HCT116 (cell line): Measurements from ENCODE around the gene ANP32B. TPM values are rescaled to one million over a fixed set of nuclear protein-coding genes. Genes with fewer than 3 reads are reported as not detected.

Source experiments
- ATAC-seq: fragments of 200-7000 bp; cut with Tn5 transposase; 2 replicates; pipeline ENCODE4 v1.9.1; 2020; ENCODE audit warnings: mild to moderate bottlenecking, moderate library complexity
- BruUV-seq: library from RNA; stranded (reverse); fragments of 400-500 nt; replicated peaks from 2 replicates; lab custom pipeline; 2021; lab: Mats Ljungman, UMichigan
- CTCF ChIA-PET: fragments of 300-600 bp; sonication (Branson Sonifier 250); formaldehyde crosslinking; loops from one replicate; lab custom pipeline; 2021; ENCODE audit warnings: antibody characterized with exemption; lab: Charles Lee
- POLR2A ChIA-PET: fragments of 300-600, 350-600 bp; sonication (Branson Sonifier 250); formaldehyde crosslinking; loops from one replicate; lab custom pipeline; 2021; ENCODE audit warnings: antibody characterized with exemption; lab: Charles Lee
- RAD21 ChIA-PET, 2 experiments: fragments of 300-600 bp; sonication (Branson Sonifier 250); formaldehyde crosslinking; loops; one replicate each; lab custom pipeline; 2023; ENCODE audit warnings: low total read pairs in 2 of 2; ENCODE audit not compliant: uncharacterized antibody in 2 of 2, unreplicated experiment in 2 of 2, low non-redundant PET in 1 of 2; lab: Charles Lee
- DNase-seq: peaks from one replicate; pipeline ENCODE4 v3.0.0-alpha.2; 2010; ENCODE audit warnings: low read depth, low spot score
- H2AFZ ChIP-seq: fragments of 200-600 bp; shearing (Covaris generic), sonication (generic); 2 replicates; pipeline ENCODE4 v1.6.1; 2017; ENCODE audit warnings: low read depth, mixed run types, mixed read lengths, antibody characterized with exemption, low read length; ENCODE audit not compliant: poor library complexity, severe bottlenecking
- H3K27ac ChIP-seq: 2 replicates; pipeline ENCODE4 v1.5.1; 2012; ENCODE audit warnings: low read depth, low read length
- H3K27me3 ChIP-seq: fragments of 200-600 bp; sonication (generic); 2 replicates; pipeline ENCODE4 v1.6.1; 2016; ENCODE audit warnings: mixed run types, low read length, mixed read lengths; ENCODE audit not compliant: insufficient read depth
- H3K36me3 ChIP-seq, 2 experiments: fragments of 200-500 bp in 1 of 2; fragments of 200-600 bp in 1 of 2; sonication (Bioruptor generic) in 1 of 2; sonication (generic) in 1 of 2; 2 replicates each; pipeline versions ENCODE4 v1.5.1 to v1.6.1; 2014 to 2016; ENCODE audit warnings: low read length in 2 of 2, inconsistent platforms in 1 of 2, mixed read lengths in 1 of 2, mixed run types in 1 of 2; ENCODE audit not compliant: insufficient read depth in 2 of 2, control insufficient read depth in 1 of 2
- H3K4me1 ChIP-seq, 2 experiments: fragments of 200-600 bp in 1 of 2; sonication (generic) in 1 of 2; 2 replicates each; pipeline versions ENCODE4 v1.5.1 to v1.6.1; 2012 to 2017; ENCODE audit warnings: low read length in 2 of 2, inconsistent platforms in 1 of 2, mild to moderate bottlenecking in 1 of 2, mixed read lengths in 1 of 2, mixed run types in 1 of 2, moderate library complexity in 1 of 2; ENCODE audit not compliant: insufficient read depth in 2 of 2, control insufficient read depth in 1 of 2
- H3K4me2 ChIP-seq: fragments of 200-600 bp; sonication (generic); 2 replicates; pipeline ENCODE4 v1.6.1; 2017; ENCODE audit warnings: mixed run types, low read length, mixed read lengths
- H3K4me3 ChIP-seq, 2 experiments: fragments of 200-600 bp in 1 of 2; sonication (generic) in 1 of 2; replicated peaks in 1 of 2; 2 replicates each; pipeline ENCODE4 v1.5.1; 2011 to 2016; ENCODE audit warnings: low read length in 2 of 2, control low read depth in 1 of 2, low read depth in 1 of 2, mild to moderate bottlenecking in 1 of 2, mixed read lengths in 1 of 2, mixed run types in 1 of 2
- H3K79me2 ChIP-seq: fragments of 200-600 bp; sonication (generic); 2 replicates; pipeline ENCODE4 v1.6.1; 2017; ENCODE audit warnings: mild to moderate bottlenecking, mixed run types, low read length, moderate library complexity, mixed read lengths; ENCODE audit not compliant: insufficient read depth
- H3K9ac ChIP-seq: fragments of 200-600 bp; sonication (generic); 2 replicates; pipeline ENCODE4 v1.6.1; 2016; ENCODE audit warnings: low read length, mixed read lengths
- H3K9me2 ChIP-seq: fragments of 200-600 bp; sonication (generic), shearing (Covaris generic); 2 replicates; pipeline ENCODE4 v1.6.1; 2017; ENCODE audit warnings: mixed run types, mild to moderate bottlenecking, moderate library complexity; ENCODE audit not compliant: insufficient read depth
- H3K9me3 ChIP-seq, 2 experiments: fragments of 200-500 bp in 1 of 2; fragments of 200-600 bp in 1 of 2; sonication (Bioruptor generic) in 1 of 2; sonication (generic) in 1 of 2; 2 replicates each; pipeline ENCODE4 v1.6.1; 2014 to 2017; ENCODE audit warnings: low read length in 2 of 2, mixed read lengths in 2 of 2, inconsistent platforms in 1 of 2, low read depth in 1 of 2, mild to moderate bottlenecking in 1 of 2, mixed run types in 1 of 2, moderate library complexity in 1 of 2; ENCODE audit not compliant: control insufficient read depth in 1 of 2, insufficient read depth in 1 of 2
- H4K20me1 ChIP-seq: fragments of 200-600 bp; sonication (generic), shearing (Covaris generic); 2 replicates; pipeline ENCODE4 v1.6.1; 2017; ENCODE audit warnings: mixed run types, mild to moderate bottlenecking, moderate library complexity; ENCODE audit not compliant: insufficient read depth
- CBX3 ChIP-seq: IDR thresholded peaks from 2 replicates; pipeline ENCODE4 v1.6.1; 2012; ENCODE audit warnings: low read depth
- CEBPB ChIP-seq: IDR thresholded peaks from 2 replicates; pipeline ENCODE4 v1.6.1; 2012; ENCODE audit warnings: low read depth
- EGR1 ChIP-seq: IDR thresholded peaks from 2 replicates; pipeline ENCODE4 v1.6.1; 2012; ENCODE audit warnings: low read depth
- POLR2AphosphoS5 ChIP-seq: IDR thresholded peaks from 2 replicates; pipeline ENCODE4 v1.6.1; 2011; ENCODE audit warnings: mild to moderate bottlenecking, low read depth, low read length, moderate library complexity
- RAD21 ChIP-seq: IDR thresholded peaks from 2 replicates; pipeline ENCODE4 v1.6.1; 2012; ENCODE audit warnings: low read depth, mild to moderate bottlenecking
- SP1 ChIP-seq: IDR thresholded peaks from 2 replicates; pipeline ENCODE4 v1.6.1; 2012; ENCODE audit warnings: low read depth
- TCF7L2 ChIP-seq: IDR thresholded peaks from 2 replicates; pipeline ENCODE4 v1.7.0; 2011; ENCODE audit warnings: borderline replicate concordance, inconsistent platforms; ENCODE audit not compliant: insufficient read depth, insufficient read length; ENCODE audit errors: extremely low read depth
- YY1 ChIP-seq: IDR thresholded peaks from 2 replicates; pipeline ENCODE4 v1.6.1; 2011; ENCODE audit warnings: low read length, low read depth, moderate library complexity, mild to moderate bottlenecking; ENCODE audit not compliant: insufficient replicate concordance; ENCODE audit errors: extremely low read depth
- ZNF274 ChIP-seq: fragments of 200-500 bp; sonication (Bioruptor generic); IDR thresholded peaks from 2 replicates; pipeline ENCODE4 v1.6.1; 2014; ENCODE audit warnings: mild to moderate bottlenecking, low read depth, low read length, inconsistent platforms
- intact Hi-C: fragments of 100-400 bp; cut with micrococcal nuclease; formaldehyde crosslinking; loops from 2 replicates; pipeline ENCODE4 v1.10.0; 2022
- total RNA-seq: library from RNA; stranded (reverse); gene quantifications from one replicate; pipeline ENCODE4 v1.2.1, GENCODE V29; 2021; ENCODE audit not compliant: unreplicated experiment

Gene ANP32B
- total RNA-seq, 1 experiment from 2014 or later = 206 TPM

- no TSS peak for BruUV-seq
- H3K36me3 ChIP-seq = no peaks in the 10 kb centered on the region
- POLR2A ChIA-PET = no interaction called here
- H3K9me2 ChIP-seq = no peaks in the 10 kb centered on the region
- CTCF ChIA-PET = no interaction called here
- no peak overlapping the region for H3K4me2 ChIP-seq
- intact Hi-C loops = no loop called here
- H3K9ac ChIP-seq = no peak overlapping the region
- H3K4me1 ChIP-seq = peaks cover 2 to 22% of the 10 kb centered on the region in 2 experiments; a peak in 3 of 4 replicates
- no peaks in the 10 kb centered on the region for H4K20me1 ChIP-seq
- ATAC-seq = no peak
- RAD21 ChIA-PET = no interaction called here
- H3K27me3 ChIP-seq = no peaks in the 10 kb centered on the region
- no peak overlapping the region for H3K4me3 ChIP-seq
- H2AFZ ChIP-seq = no peak overlapping the region
- peaks cover 18% of the 10 kb centered on the region for H3K79me2 ChIP-seq
- no peak for TF ChIP-seq ZNF274
- no peak for TF ChIP-seq RAD21
- TF ChIP-seq CBX3 = no peak
- TF ChIP-seq EGR1 = no peak
- TF ChIP-seq TCF7L2 = no peak
- no peak for TF ChIP-seq POLR2AphosphoS5
- no peak for TF ChIP-seq YY1
- peak; percentile 15; the same call in 1 of the 2 replicates for TF ChIP-seq CEBPB
- H3K27ac ChIP-seq = no peak overlapping the region
- no peak for DNase-seq
- H3K9me3 ChIP-seq = no peaks in the 10 kb centered on the region
Observed at GRCh38 chr9:97980479-97980803, 2.7 kb upstream of the ANP32B start.

DNA sequence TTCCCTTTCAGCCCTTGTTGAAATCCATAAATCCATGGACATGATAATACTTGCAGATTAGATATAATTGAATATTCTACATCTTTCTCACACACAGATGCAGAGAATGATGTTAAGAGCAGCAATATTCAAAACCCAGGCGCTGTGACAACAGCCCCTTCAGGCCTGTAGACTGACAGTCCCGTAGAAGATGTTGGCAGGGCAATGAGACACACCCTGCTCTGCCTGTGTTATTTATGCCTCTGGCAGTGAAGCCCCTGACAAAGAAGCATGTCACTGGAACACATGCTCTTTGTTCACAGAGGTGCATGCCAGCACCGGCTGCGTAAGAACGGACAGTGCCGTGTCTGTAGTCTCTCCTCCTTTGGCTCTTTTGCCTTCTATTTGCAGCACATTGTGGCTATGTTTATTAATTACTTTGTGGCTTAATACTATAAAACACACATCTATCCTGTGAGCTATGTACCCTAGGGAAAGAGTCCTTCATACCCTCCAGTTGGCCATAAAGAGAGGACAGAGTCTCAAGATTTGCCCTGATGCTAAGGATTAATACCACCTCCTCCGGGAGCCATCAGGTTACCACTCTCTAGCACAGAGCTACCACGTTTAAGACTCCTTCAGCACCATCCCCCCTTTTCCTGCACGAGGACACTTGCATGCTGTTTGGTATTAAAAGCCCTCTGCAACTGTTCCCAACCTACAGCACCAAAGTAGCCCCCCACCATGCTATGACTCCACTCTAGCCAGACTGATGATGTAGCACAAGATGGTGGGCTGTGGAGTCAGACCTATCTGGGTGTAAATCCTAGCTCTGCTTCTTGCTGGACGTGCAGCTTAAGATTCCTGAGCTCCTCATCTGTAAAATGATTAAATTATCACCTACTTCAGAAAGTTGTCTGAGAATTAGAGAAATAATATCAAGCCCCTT, 2.0 kb upstream of the ANP32B start:
- no peak overlapping the region for H2AFZ ChIP-seq
- POLR2A ChIA-PET = interaction anchor here (1.0 kb wide), 1 partner anchor 59 kb away, joined by 3 read pairs; the partner anchor contains the start of gene TRMO

More for the DNA sequence above, 2.0 kb upstream of the ANP32B start:
- peaks cover 26% of the 10 kb centered on the region for H3K79me2 ChIP-seq
- RAD21 ChIA-PET = no interaction called here
- H3K9me3 ChIP-seq = no peaks in the 10 kb centered on the region
- intact Hi-C loops = no loop called here
- no peak overlapping the region for H3K27ac ChIP-seq
- no peaks in the 10 kb centered on the region for H3K27me3 ChIP-seq
- CTCF ChIA-PET = no interaction called here
- H3K36me3 ChIP-seq = no peaks in the 10 kb centered on the region; a peak in 1 of 4 replicates
- DNase-seq (no peak), ATAC-seq (no peak)
- H3K4me1 ChIP-seq = peaks cover 9 to 30% of the 10 kb centered on the region in 2 experiments
- H3K9me2 ChIP-seq = no peaks in the 10 kb centered on the region
- peak overlapping the region; percentile 93; the same call in 1 of the 2 replicates for H3K4me2 ChIP-seq
- TF ChIP-seq POLR2AphosphoS5 (0 out of 2 replicates have a peak, but pooled peaks have one; percentile 36), SP1 (no peak)
- no TSS peak for BruUV-seq
- no peaks in the 10 kb centered on the region for H4K20me1 ChIP-seq
- H3K4me3 ChIP-seq = no peak overlapping the region
- no peak overlapping the region for H3K9ac ChIP-seq
